GM18505 (cell line): ENCODE results near the gene POLR3H.

Source experiments
- ATAC-seq: cut with Tn5 transposase; IDR thresholded peaks from one replicate; pipeline ENCODE4 v1.9.1; 2021; ENCODE audit not compliant: unreplicated experiment
- POLR2A ChIP-seq: IDR thresholded peaks from 4 replicates; pipeline ENCODE4 v1.6.1; 2011; ENCODE audit warnings: borderline replicate concordance; ENCODE audit not compliant: insufficient read depth, insufficient read length; ENCODE audit errors: extremely low read depth

POLR3H gene

GRCh38 chr22:41538583-41538982 is 5.7 kb downstream of the POLR3H start:
- ATAC-seq = no peak

GRCh38 chr22:41537203-41537602 is 7.1 kb downstream of the POLR3H start:
- no peak for TF ChIP-seq POLR2A
- no peak for ATAC-seq

More at GRCh38 chr22:41538583-41538982, 5.7 kb downstream of the POLR3H start:
- no peak for TF ChIP-seq POLR2A

GRCh38 chr22:41535244-41535643 is 9.0 kb downstream of the POLR3H start:
- no peak for ATAC-seq

GRCh38 chr22:41534219-41534618 is 10.1 kb downstream of the POLR3H start:
- no peak for ATAC-seq
- no peak for TF ChIP-seq POLR2A

More at GRCh38 chr22:41535244-41535643, 9.0 kb downstream of the POLR3H start:
- no peak for TF ChIP-seq POLR2A

GRCh38 chr22:41532908-41533825 is 11.1 kb downstream of the POLR3H start:
- no peak for TF ChIP-seq POLR2A
- no peak for ATAC-seq

- ATAC-seq = no peak
Observed at GRCh38 chr22:41531715-41532477, 12.4 kb downstream of the POLR3H start.

GRCh38 chr22:41530890-41531714 is 13.2 kb downstream of the POLR3H start:
- TF ChIP-seq POLR2A = no peak
- ATAC-seq = no peak

More at GRCh38 chr22:41531715-41532477, 12.4 kb downstream of the POLR3H start:
- TF ChIP-seq POLR2A = no peak

- no peak for ATAC-seq
- TF ChIP-seq POLR2A = peak; percentile 10
Observed at GRCh38 chr22:41528938-41529561, 15.2 kb downstream of the POLR3H start.

GRCh38 chr22:41528132-41528766 is 16.0 kb downstream of the POLR3H start:
- TF ChIP-seq POLR2A = no peak
- ATAC-seq = no peak

- peak; percentile 22 for TF ChIP-seq POLR2A
- ATAC-seq = no peak
Observed at GRCh38 chr22:41526830-41527799, 17.2 kb downstream of the POLR3H start.

- ATAC-seq = no peak
- no peak for TF ChIP-seq POLR2A
Observed at GRCh38 chr22:41526226-41526829, 17.9 kb downstream of the POLR3H start.
